Keratinocyte (primary cell): ENCODE data around the gene SGMS2. TPM values are rescaled to one million over a fixed set of nuclear protein-coding genes. Genes with fewer than 3 reads are reported as not detected.

ENCODE experiments used
- DNase-seq: peaks from one replicate; pipeline ENCODE4 v3.0.0-alpha.2; 2011; ENCODE audit warnings: low read depth, missing footprints, low spot score
- FAIRE-seq: peaks from 2 replicates; lab custom pipeline; 2011; peaks lifted over from hg19 to GRCh38; lab: Jason Lieb, UNC
- H2AFZ ChIP-seq: 2 replicates; pipeline ENCODE4 v1.6.0; 2012; ENCODE audit warnings: low read length, control low read depth, inconsistent platforms; ENCODE audit not compliant: control insufficient read depth
- H3K27ac ChIP-seq: 2 replicates; pipeline ENCODE4 v1.5.1; 2011; ENCODE audit warnings: low read length; ENCODE audit not compliant: control insufficient read depth, insufficient read depth
- H3K27me3 ChIP-seq: 3 replicates; pipeline ENCODE4 v1.6.0; 2011; ENCODE audit warnings: low read length; ENCODE audit not compliant: control insufficient read depth, insufficient read depth; ENCODE audit errors: extremely low read depth
- H3K36me3 ChIP-seq, 2 experiments: 2 replicates in 1 of 2; 3 replicates in 1 of 2; pipeline ENCODE4 v1.5.1; 2011; ENCODE audit warnings: low read length in 2 of 2, mild to moderate bottlenecking in 1 of 2; ENCODE audit not compliant: control insufficient read depth in 2 of 2, insufficient read depth in 2 of 2; ENCODE audit errors: extremely low read depth in 1 of 2
- H3K4me1 ChIP-seq: 3 replicates; pipeline ENCODE4 v1.5.1; 2011; ENCODE audit warnings: low read length; ENCODE audit not compliant: control insufficient read depth, insufficient read depth; ENCODE audit errors: extremely low read depth
- H3K4me2 ChIP-seq: 3 replicates; pipeline ENCODE4 v1.6.0; 2011; ENCODE audit warnings: low read depth, low read length; ENCODE audit not compliant: control insufficient read depth, insufficient read depth; ENCODE audit errors: extremely low read depth
- H3K4me3 ChIP-seq, 3 experiments: fragments of 200-600 bp in 1 of 3; sonication (generic) in 1 of 3; 2 replicates in 2 of 3; 3 replicates in 1 of 3; pipeline ENCODE4 v1.5.1; 2011 to 2016; ENCODE audit warnings: low read length in 3 of 3, mild to moderate bottlenecking in 3 of 3, control low read depth in 2 of 3, inconsistent platforms in 1 of 3, low read depth in 1 of 3, mixed read lengths in 1 of 3, mixed run types in 1 of 3, moderate library complexity in 1 of 3; ENCODE audit not compliant: control insufficient read depth in 2 of 3, insufficient read depth in 2 of 3; ENCODE audit errors: extremely low read depth in 1 of 3
- H3K79me2 ChIP-seq: 2 replicates; pipeline ENCODE4 v1.6.0; 2012; ENCODE audit warnings: low read length; ENCODE audit not compliant: control insufficient read depth, insufficient read depth
- H3K9ac ChIP-seq: 3 replicates; pipeline ENCODE4 v1.6.0; 2011; ENCODE audit warnings: low read length; ENCODE audit not compliant: control insufficient read depth, insufficient read depth; ENCODE audit errors: extremely low read depth
- H3K9me1 ChIP-seq: 3 replicates; pipeline ENCODE4 v1.6.0; 2011; ENCODE audit warnings: low read length; ENCODE audit not compliant: control insufficient read depth, insufficient read depth; ENCODE audit errors: extremely low read depth
- H3K9me3 ChIP-seq: 2 replicates; pipeline ENCODE4 v1.5.1; 2012; ENCODE audit warnings: low read depth, low read length; ENCODE audit not compliant: control insufficient read depth
- H4K20me1 ChIP-seq: 3 replicates; pipeline ENCODE4 v1.6.0; 2011; ENCODE audit warnings: low read length; ENCODE audit not compliant: control insufficient read depth, insufficient read depth; ENCODE audit errors: extremely low read depth
- EZH2 ChIP-seq: IDR thresholded peaks from one replicate; pipeline ENCODE4 v1.6.1; 2012; ENCODE audit warnings: inconsistent platforms, mild to moderate bottlenecking, low read length, moderate library complexity
- dilution Hi-C: fragments of 300-500 bp; cut with MboI; formaldehyde crosslinking; loops from one replicate; pipeline ENCODE4 v1.7.0; 2020; ENCODE audit warnings: low sequenced_read_pairs; ENCODE audit not compliant: extremely low pct_ligation_motif_present
- polyA plus RNA-seq, 5 experiments: library from polyadenylated mRNA; depleted of rRNA in 3 of 5; stranded (reverse) in 3 of 5; stranded (forward) in 1 of 5; unstranded in 1 of 5; fragments of >200 nt; gene quantifications; 1 replicate in 1 of 5; 2 replicates in 3 of 5; 3 replicates in 1 of 5; pipeline versions ENCODE4 v1.2.1 to v1.2.3, GENCODE V29; 2011 to 2012; ENCODE audit warnings: missing spikeins in 2 of 5, low read depth in 1 of 5, low replicate concordance in 1 of 5
- TF ChIP-seq, protein P1 (sequence below), 3 experiments: IDR thresholded peaks in 1 of 3; conservative IDR thresholded peaks in 1 of 3; optimal IDR thresholded peaks in 1 of 3; 2 replicates in 2 of 3; 3 replicates in 1 of 3; pipeline versions ENCODE3 to v1.5.1; 2011; ENCODE audit warnings: low read length in 3 of 3, mild to moderate bottlenecking in 3 of 3, moderate library complexity in 2 of 3, control low read depth in 1 of 3, inconsistent platforms in 1 of 3; ENCODE audit not compliant: insufficient read depth in 2 of 3; ENCODE audit errors: extremely low read depth in 1 of 3

Gene SGMS2
- polyA plus RNA-seq, 1 donor (not counting 4 experiments of a cell fraction or from before 2014, with no cell fraction given) = 38.5 TPM

DNA sequence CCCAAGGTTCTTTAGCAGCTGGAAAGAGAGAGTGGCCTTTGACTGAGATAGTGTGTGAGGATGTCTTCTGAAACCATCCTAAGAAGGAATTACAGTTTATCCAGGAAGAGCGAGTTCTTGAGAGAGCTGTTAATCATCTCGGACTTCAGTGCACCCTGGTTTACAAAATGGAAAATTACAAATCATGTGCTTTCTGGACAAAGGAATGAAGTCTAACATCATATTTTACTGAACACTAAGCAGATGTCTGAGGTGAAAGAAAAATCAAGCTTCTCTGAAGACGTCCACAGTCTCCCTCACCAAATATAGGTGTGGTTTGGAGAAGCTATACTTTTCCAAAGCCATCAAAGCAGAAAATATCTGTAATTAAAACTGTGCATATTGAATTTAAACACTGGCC, 75.8 kb downstream of the SGMS2 start:
- TF ChIP-seq EZH2 = no peak
- TF ChIP-seq, protein P1, sequence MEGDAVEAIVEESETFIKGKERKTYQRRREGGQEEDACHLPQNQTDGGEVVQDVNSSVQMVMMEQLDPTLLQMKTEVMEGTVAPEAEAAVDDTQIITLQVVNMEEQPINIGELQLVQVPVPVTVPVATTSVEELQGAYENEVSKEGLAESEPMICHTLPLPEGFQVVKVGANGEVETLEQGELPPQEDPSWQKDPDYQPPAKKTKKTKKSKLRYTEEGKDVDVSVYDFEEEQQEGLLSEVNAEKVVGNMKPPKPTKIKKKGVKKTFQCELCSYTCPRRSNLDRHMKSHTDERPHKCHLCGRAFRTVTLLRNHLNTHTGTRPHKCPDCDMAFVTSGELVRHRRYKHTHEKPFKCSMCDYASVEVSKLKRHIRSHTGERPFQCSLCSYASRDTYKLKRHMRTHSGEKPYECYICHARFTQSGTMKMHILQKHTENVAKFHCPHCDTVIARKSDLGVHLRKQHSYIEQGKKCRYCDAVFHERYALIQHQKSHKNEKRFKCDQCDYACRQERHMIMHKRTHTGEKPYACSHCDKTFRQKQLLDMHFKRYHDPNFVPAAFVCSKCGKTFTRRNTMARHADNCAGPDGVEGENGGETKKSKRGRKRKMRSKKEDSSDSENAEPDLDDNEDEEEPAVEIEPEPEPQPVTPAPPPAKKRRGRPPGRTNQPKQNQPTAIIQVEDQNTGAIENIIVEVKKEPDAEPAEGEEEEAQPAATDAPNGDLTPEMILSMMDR (optimal IDR thresholded peaks at IDR 0.05 in 1 of 3, IDR thresholded peaks at IDR 0.05 in 1 of 3, conservative IDR thresholded peaks at IDR 0.05 in 1 of 3; ENCODE audit: extremely low read depth in 1 of 3, insufficient read depth in 2 of 3, low read length in 3 of 3) = no peak
- Histone ChIP-seq H3K79me2 (peaks cover 2% of the 10 kb centered on the region), H3K4me1 (peaks cover 26% of the 10 kb centered on the region), H3K4me2 (no peak overlapping the region), H3K27ac (no peak overlapping the region), H3K27me3 (no peaks in the 10 kb centered on the region), H3K9ac (no peak overlapping the region), H3K9me1 (no peaks in the 10 kb centered on the region), H3K9me3 (no peaks in the 10 kb centered on the region), H2AFZ (no peak overlapping the region), H3K4me3 (no peak overlapping the region), H4K20me1 (no peaks in the 10 kb centered on the region), H3K36me3 (peaks cover 2 to 8% of the 10 kb centered on the region in 2 experiments)
- dilution Hi-C loops = loop anchor here (25.0 kb wide), 1 partner anchor 138 kb away; no protein-coding TSS in a partner anchor
- DNase-seq = no peak
- FAIRE-seq = no peak

DNA sequence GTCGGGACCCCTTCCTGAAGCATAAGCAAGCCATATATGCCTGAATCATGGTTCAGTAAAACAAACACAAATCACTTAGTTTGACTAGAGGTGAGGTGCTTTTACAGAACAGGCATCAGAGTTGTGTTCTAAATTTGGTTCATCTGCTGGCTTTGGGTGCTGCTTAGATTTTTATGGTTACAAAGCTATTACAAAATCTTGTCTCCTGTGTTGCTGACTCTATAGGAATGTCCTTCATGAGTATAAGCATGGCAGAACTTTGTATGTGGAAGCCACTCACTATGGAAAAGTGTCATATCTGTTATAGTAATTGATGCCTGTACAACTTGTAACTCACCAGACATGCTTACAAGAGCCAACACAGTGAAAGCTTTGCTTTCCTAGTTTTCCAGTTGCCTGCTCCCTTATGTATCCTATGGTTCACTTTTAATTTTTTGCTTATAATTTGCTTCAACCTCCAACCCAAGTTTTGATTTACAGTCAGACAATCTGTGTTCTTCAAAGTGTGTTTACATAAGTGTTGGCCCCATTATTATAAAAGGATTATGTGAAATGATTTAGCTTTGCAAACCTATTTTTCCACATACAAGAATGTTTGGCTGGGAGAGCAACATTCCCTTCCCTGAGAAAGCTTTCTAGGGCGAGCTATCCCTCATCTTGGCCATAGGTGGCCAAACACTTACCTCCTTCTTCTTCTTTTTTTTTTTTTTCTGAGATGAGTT, 76.6 kb downstream of the SGMS2 start:
- DNase-seq = no peak
- H3K9me1 ChIP-seq = no peaks in the 10 kb centered on the region
- no peak overlapping the region for H3K4me3 ChIP-seq
- H3K36me3 ChIP-seq = peaks cover 2 to 8% of the 10 kb centered on the region in 2 experiments
- no peak overlapping the region for H3K9ac ChIP-seq
- no peaks in the 10 kb centered on the region for H4K20me1 ChIP-seq
- H3K27ac ChIP-seq = no peak overlapping the region
- peaks cover 20% of the 10 kb centered on the region for H3K4me1 ChIP-seq
- FAIRE-seq = no peak
- H3K4me2 ChIP-seq = no peak overlapping the region
- dilution Hi-C loops = loop anchor here (25.0 kb wide), 1 partner anchor 139 kb away; no protein-coding TSS in a partner anchor
- no peak overlapping the region for H2AFZ ChIP-seq
- no peaks in the 10 kb centered on the region for H3K27me3 ChIP-seq
- peaks cover 2% of the 10 kb centered on the region for H3K79me2 ChIP-seq
- H3K9me3 ChIP-seq = no peaks in the 10 kb centered on the region
- TF ChIP-seq, protein P1 (optimal IDR thresholded peaks at IDR 0.05 in 1 of 3, IDR thresholded peaks at IDR 0.05 in 1 of 3, conservative IDR thresholded peaks at IDR 0.05 in 1 of 3; ENCODE audit: extremely low read depth in 1 of 3, insufficient read depth in 2 of 3, low read length in 3 of 3) = no peak
- TF ChIP-seq EZH2 = no peak
